NCI-H2107 treated with DMSO at 0.1 percent for 48 hours (cell line): Measurements from ENCODE around the gene AJM1.
"Not testable (repeated sequence)": the region's sequence is repeated elsewhere in the genome, so short reads cannot be mapped to it uniquely, and the experiment has no call there.

Experiments used
- DNase-seq: peaks from one replicate; lab custom pipeline; 2025; ENCODE audit not compliant: unreplicated experiment; lab: John Stamatoyannopoulos, UW

The AJM1 gene

DNA sequence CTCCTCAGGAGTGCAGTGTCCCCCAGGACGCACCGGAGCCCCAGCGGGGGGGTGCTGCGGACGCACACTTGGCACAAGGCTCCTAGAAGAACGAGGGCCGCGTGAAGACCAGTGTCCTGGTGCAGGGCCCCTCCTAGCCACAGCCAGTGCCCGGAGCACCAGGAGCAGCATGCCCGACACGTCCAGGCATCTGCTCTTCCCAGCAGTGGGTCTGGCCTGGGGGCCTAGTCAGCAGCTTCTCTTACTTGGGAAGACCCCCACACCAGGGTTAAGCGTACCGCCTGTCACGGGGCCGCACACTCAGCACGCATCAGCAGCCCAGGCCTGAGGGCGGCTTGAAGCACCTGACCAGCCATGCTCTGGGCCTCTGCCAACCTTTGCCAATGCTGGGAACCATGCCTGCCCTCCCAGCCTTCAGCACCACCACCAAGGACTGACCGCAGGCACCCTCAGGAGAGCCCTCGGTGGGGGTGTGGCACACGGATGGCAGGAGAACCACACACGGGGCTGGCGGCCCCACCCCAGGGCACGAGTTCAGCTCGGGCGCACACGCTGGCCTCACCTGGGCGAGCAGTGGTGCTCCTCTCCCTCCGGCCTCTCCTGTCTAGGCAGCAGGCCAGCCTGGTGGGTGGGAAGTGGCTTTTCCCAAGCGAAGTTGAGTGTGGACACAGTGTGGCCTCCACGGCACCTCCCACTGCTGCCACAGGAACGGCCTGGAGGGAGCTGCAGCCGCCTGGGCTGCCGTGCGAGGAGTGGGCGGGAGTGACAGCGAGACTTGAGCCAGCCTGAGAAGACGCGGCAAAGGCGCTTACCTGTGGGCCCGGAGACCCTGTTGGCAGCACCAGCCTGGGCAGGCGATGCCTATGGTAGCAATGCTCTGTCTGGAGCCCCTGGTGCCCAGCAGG lies 12.0 kb upstream of the AJM1 start:
- no peak for DNase-seq

GRCh38 chr9:136831002-136831719 lies 11.1 kb upstream of the AJM1 start:
- DNase-seq, result no peak

DNA sequence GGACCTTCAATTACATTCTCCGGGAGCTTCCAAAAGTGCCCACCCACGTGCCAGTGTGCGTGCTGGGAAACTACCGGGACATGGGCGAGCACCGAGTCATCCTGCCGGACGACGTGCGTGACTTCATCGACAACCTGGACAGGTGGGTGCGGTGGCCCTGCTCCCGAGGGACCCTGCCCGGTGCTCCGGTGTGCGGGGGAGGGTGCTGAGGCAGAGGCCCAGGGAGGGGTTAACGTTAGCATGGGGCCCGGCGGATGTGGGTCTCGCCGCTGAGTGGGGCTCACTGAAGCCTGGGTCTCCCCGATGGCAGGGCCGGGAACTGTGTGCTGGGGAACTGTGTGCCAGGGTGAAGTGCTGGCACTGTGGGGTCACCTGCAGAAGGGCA lies 10.6 kb upstream of the AJM1 start:
- DNase-seq, result no peak

- DNase-seq, result no peak
Measured at GRCh38 chr9:136832581-136832980, 9.7 kb upstream of the AJM1 start.

DNA sequence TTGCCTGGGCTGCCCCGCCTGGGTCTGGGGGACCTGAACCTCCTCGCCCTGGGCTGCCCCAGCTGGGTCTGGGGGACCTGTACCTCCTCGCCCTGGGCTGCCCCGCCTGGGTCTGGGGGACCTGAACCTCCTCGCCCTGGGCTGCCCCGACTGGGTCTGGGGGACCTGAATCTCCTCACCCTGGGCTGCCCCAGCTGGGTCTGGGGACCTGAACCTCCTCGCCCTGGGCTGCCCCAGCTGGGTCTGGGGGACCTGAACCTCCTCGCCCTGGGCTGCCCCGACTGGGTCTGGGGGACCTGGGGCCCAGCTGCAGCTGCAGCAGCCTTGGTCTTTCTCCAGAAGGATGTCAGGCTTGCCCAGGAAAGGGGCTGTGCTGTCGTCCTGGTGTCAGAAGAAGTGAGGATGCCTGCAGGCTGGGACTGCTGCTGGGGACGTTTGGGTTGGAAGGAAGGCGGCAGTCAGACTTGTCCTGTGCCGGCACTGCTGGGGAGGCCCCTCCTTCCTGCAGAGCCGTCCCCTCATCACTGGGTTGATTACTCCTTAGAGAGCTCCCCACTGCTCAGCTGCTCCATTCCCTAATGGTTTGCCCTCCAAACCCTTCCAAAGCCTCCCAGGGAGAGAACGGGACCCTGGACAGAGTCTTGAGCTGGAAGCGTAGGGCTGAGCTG lies 8.8 kb upstream of the AJM1 start:
- DNase-seq, result not testable (repeated sequence)

DNA sequence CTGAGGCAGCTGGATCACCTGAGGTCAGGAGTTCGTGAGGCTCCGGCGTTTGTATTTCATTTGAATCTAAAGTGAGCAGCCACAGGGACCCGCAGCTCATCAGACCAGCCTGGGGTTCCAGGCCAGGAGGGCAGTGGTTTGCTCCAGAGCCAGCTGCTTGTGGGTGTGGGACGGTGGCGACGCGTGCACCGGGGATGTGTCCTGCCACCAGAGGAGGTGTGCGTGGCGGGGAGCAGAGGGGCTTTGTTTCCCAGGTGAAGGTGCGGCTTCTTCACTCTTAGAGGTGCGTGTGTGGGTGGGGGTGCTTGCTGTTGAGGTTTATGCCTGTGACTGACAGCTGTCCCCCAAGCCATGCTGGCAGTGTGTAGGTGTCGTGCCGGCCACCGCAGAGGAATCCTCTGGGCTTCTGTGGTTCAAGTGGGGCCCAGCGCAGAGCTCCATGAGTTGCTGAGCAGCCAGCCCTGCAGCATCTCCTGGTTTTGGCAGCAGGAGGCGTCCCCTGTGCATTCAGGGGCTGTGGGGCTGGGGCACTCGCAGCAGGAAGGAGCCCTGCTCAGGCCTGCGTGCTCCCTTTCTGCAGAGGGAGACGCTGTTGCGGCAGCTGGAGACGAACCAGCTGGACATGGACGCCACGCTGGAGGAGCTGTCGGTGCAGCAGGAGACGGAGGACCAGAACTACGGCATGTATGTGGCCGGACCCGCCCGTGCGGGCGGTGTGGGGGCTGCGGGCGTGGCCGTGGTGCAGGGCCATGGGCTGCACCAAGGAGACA lies 6.9 kb upstream of the AJM1 start:
- DNase-seq, result no peak

- DNase-seq, result no peak
Measured at GRCh38 chr9:136835932-136836904, 6.1 kb upstream of the AJM1 start.

DNA sequence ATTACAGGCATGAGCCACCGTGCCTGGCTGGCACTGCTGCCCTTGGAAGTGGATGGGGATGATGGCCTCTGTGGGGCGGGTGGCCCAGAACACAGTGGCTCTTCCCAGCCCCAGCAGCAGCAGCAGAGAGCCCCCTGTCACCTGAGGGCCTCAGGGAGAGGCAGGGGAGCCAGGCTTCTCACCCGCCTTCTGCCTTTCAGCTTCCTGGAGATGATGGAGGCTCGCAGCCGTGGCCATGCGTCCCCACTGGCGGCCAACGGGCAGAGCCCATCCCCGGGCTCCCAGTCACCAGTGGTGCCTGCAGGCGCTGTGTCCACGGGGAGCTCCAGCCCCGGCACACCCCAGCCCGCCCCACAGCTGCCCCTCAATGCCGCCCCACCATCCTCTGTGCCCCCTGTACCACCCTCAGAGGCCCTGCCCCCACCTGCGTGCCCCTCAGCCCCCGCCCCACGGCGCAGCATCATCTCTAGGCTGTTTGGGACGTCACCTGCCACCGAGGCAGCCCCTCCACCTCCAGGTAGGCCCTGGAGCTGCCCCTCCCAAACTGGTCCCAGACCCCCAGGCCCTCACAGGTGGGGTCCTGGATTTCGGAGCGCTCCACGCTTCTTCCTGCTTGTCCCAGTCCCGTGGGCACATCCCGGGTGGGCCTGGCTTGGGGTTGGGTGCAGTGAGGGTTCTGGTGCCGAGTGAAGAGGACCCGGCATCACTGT lies 5.0 kb upstream of the AJM1 start:
- no peak for DNase-seq

GRCh38 chr9:136837856-136838277 lies 4.4 kb upstream of the AJM1 start:
- DNase-seq, result not testable (repeated sequence)

GRCh38 chr9:136838314-136839228 lies 3.7 kb upstream of the AJM1 start:
- DNase-seq, result no peak

- DNase-seq, result no peak
Measured at GRCh38 chr9:136839229-136840139, 2.8 kb upstream of the AJM1 start.

- no peak for DNase-seq
Measured at GRCh38 chr9:136840140-136840876, 2.0 kb upstream of the AJM1 start.

- peak; percentile 83 for DNase-seq
Measured at GRCh38 chr9:136840877-136841645, 1.2 kb upstream of the AJM1 start.

DNA sequence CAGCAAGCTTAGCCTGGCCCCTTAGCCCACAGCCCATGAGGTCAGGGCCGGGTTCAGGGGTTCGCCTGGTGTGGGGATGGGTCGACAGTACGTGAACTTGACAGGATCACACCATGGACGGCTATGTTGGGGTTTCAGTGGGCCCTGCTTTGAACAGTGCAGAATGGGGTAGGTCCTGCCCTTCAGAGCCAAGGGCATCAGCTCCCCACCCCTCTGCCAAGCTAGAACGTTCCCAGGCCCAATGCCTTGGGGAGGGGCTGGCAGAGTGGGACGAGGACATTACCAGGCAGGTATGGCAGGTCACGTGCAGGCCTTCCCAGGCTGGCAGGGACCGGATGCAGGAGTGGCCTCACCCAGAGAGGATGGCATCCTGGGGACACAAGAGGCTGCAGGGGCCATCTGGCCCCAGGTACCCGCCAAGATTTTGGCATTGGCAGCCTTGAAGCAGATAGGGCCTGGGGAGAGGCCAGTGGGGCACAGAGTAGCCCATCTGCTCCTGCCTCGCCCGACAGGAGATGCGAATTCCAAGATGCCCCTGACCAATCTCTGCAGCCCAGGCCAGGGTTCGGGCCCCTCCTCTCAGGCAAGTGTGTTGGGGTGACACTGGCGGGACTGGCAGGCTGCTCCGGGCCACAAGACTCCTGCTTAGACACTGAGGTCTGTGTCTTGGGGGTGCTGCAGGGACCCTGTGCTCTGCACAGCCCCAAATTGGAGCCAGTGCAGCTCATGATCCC lies 465 bp upstream of the AJM1 start:
- DNase-seq, result not testable (repeated sequence)
